Left hindlimb (tissue), 1 donor: ENCODE data around the gene PDE2A.

ENCODE experiments used
- DNase-seq: peaks from one replicate; pipeline ENCODE4 v3.0.0-alpha.2; 2018

PDE2A gene

GRCh38 chr11:72609045-72609444 lies 65.2 kb downstream of the PDE2A start:
- DNase-seq = no peak

- DNase-seq = no peak
These were observed 66.7 kb downstream of the PDE2A start for GRCh38 chr11:72607496-72607895.

GRCh38 chr11:72606748-72607468 lies 67.3 kb downstream of the PDE2A start:
- no peak for DNase-seq

- DNase-seq = no peak
These were observed 68.1 kb downstream of the PDE2A start for GRCh38 chr11:72605973-72606747.

- no peak for DNase-seq
These were observed 70.0 kb downstream of the PDE2A start for GRCh38 chr11:72604256-72604655.

- no peak for DNase-seq
These were observed 71.8 kb downstream of the PDE2A start for GRCh38 chr11:72602250-72602904.

- DNase-seq = no peak
These were observed 73.7 kb downstream of the PDE2A start for GRCh38 chr11:72600557-72600956.

- no peak for DNase-seq
These were observed 74.7 kb downstream of the PDE2A start for GRCh38 chr11:72599325-72600117.

GRCh38 chr11:72598906-72599305 lies 75.3 kb downstream of the PDE2A start:
- DNase-seq = no peak

- DNase-seq = no peak
These were observed 75.8 kb downstream of the PDE2A start for GRCh38 chr11:72598466-72598865.

GRCh38 chr11:72597721-72598120 lies 76.5 kb downstream of the PDE2A start:
- DNase-seq = no peak

- DNase-seq = no peak
These were observed 78.9 kb downstream of the PDE2A start for GRCh38 chr11:72595292-72595684.

- no peak for DNase-seq
These were observed 79.5 kb downstream of the PDE2A start for GRCh38 chr11:72594493-72595291.

- DNase-seq = no peak
These were observed 81.3 kb downstream of the PDE2A start for GRCh38 chr11:72592698-72593495.

- no peak for DNase-seq
These were observed 82.3 kb downstream of the PDE2A start for GRCh38 chr11:72591785-72592502.

GRCh38 chr11:72591023-72591422 lies 83.2 kb downstream of the PDE2A start:
- DNase-seq = no peak

GRCh38 chr11:72589802-72590761 lies 84.1 kb downstream of the PDE2A start:
- DNase-seq = no peak

- DNase-seq = no peak
These were observed 85.5 kb downstream of the PDE2A start for GRCh38 chr11:72588421-72589410.
